Ovary (tissue), 9 donors: Measurements from ENCODE around the gene ADGRG2. TPM values are rescaled to one million over a fixed set of nuclear protein-coding genes. Genes with fewer than 3 reads are reported as not detected.

Source experiments
- DNase-seq, 5 donors: peaks; one replicate each; pipeline ENCODE4 v3.0.0-alpha.2; 2019 to 2020
- H3K27ac ChIP-seq, 2 donors: fragments of 200-600 bp; one replicate each; pipeline versions ENCODE4 v1.5.1 to v1.8.0; 2019 to 2022
- H3K27me3 ChIP-seq: fragments of 200-600 bp; one replicate; pipeline ENCODE4 v1.8.0; 2022
- H3K36me3 ChIP-seq: fragments of 200-600 bp; sonication (generic); one replicate; pipeline ENCODE4 v1.5.1; 2019
- H3K4me1 ChIP-seq: one replicate; pipeline ENCODE4 v1.8.1; 2013; ENCODE audit warnings: mild to moderate bottlenecking, moderate library complexity; ENCODE audit not compliant: insufficient read depth
- H3K4me3 ChIP-seq: fragments of 200-600 bp; sonication (generic); one replicate; pipeline ENCODE4 v1.5.1; 2017
- H3K9me3 ChIP-seq, 2 donors: fragments of 200-600 bp in 1 of 2; sonication (generic) in 1 of 2; one replicate each; pipeline versions ENCODE4 v1.5.1 to v1.8.1; 2013 to 2019; ENCODE audit warnings: mild to moderate bottlenecking in 1 of 2, moderate library complexity in 1 of 2
- CTCF ChIP-seq, 3 donors: fragments of 450-650 bp in 2 of 3; fragments of 200-600 bp in 1 of 3; IDR thresholded peaks; one replicate each; pipeline versions ENCODE4 v1.5.1 to v1.8.0; 2016 to 2022; ENCODE audit warnings: antibody characterized with exemption in 3 of 3, mild to moderate bottlenecking in 1 of 3
- EP300 ChIP-seq: sonication (generic); formaldehyde crosslinking; IDR thresholded peaks from one replicate; pipeline ENCODE4 v1.6.1; 2017; ENCODE audit warnings: antibody characterized with exemption
- POLR2A ChIP-seq: fragments of 450-650 bp; IDR thresholded peaks from one replicate; pipeline ENCODE4 v1.6.1; 2017; ENCODE audit warnings: antibody characterized with exemption, mild to moderate bottlenecking, moderate library complexity
- WGBS, 3 donors: extraction: QIAGEN DNeasy Blood & Tissue Kit in 1 of 3; methylation state at CpG; one replicate each; pipeline versions ENCODE4 v1.1.5 to v1.1.7; 2013 to 2017; 5-methylcytosine and 5-hydroxymethylcytosine counted together
- intact Hi-C, 4 donors: fragments of 100-400 bp; cut with DNase I; formaldehyde crosslinking; loops; one replicate each; pipeline versions ENCODE4 v1.11.0 to v1.15.1; 2022 to 2023
- polyA plus RNA-seq, 2 donors: library from polyadenylated mRNA; stranded (reverse); fragments of 200-250 nt in 1 of 2; fragments of 350-450 nt in 1 of 2; fragmentation: Illumina TruSeq in 1 of 2; extraction: RNeasy Lipid Tissue Mini Kit (QIAGEN cat#74804) in 1 of 2; gene quantifications; one replicate each; pipeline ENCODE4 v1.2.3, GENCODE V29; 2013 to 2014
- total RNA-seq, 7 donors: library from RNA; depleted of rRNA in 2 of 7; stranded (reverse); fragments of >200 nt in 2 of 7; fragmentation: NEBNext Ultra II Directional in 3 of 7; extraction: Animal tissue kit (Norgen Biotek cat#: 25700) in 3 of 7; gene quantifications; one replicate each; pipeline versions ENCODE4 v1.1.0 to v1.2.4, GENCODE V29; 2016 to 2023
- donor health status: DM: no; HTN: no; CAD: no; lungs with moderate emphysema.
- donor health status: DM: no; HTN: no; CAD: no.
- donor health status: Bipolar disorder and iron deficiency.
- donor health status: DM: yes; HTN: yes; CAD: no.
- donor health status: DM: no; HTN: no; CAD: no.
- donor health status: DM: yes; HTN: yes; CAD: no.

ADGRG2 gene
- total and polyA plus RNA-seq, 9 donors, result 0.08 to 16.2 (median 1.3) TPM

GRCh38 chrX:18949291-18949943 lies 172.9 kb downstream of the ADGRG2 start:
- no peaks in the 10 kb centered on the region for H3K36me3 ChIP-seq
- H3K4me3 ChIP-seq, result no peak overlapping the region
- intact Hi-C loops, result no loop called here
- H3K4me1 ChIP-seq, result no peaks in the 10 kb centered on the region
- DNase-seq, result no peak
- TF ChIP-seq EP300, result no peak
- TF ChIP-seq POLR2A, result no peak
- TF ChIP-seq CTCF (IDR thresholded peaks at IDR 0.05), result no peak
- 36 to 46% (median 41%) methylated on average over 4 of the region's 4 CpGs for WGBS, 3 donors
- H3K27ac ChIP-seq, result no peak overlapping the region
- no peaks in the 10 kb centered on the region for H3K9me3 ChIP-seq
- no peaks in the 10 kb centered on the region for H3K27me3 ChIP-seq

- H3K4me3 ChIP-seq, result no peak overlapping the region
- no peaks in the 10 kb centered on the region for H3K36me3 ChIP-seq
- no peak overlapping the region for H3K27ac ChIP-seq
Measured at GRCh38 chrX:18946611-18947010, 175.7 kb downstream of the ADGRG2 start.

GRCh38 chrX:18946157-18946556 lies 176.1 kb downstream of the ADGRG2 start:
- no peak for DNase-seq
- Histone ChIP-seq H3K36me3 (no peaks in the 10 kb centered on the region), H3K27me3 (no peaks in the 10 kb centered on the region), H3K4me1 (no peaks in the 10 kb centered on the region), H3K9me3 (no peaks in the 10 kb centered on the region), H3K4me3 (no peak overlapping the region), H3K27ac (no peak overlapping the region)
- WGBS, 3 donors, result 89 to 95% (median 89%) methylated on average over 6 of the region's 6 CpGs
- TF ChIP-seq POLR2A, result no peak
- no peak for TF ChIP-seq EP300
- intact Hi-C loops, result no loop called here

More at GRCh38 chrX:18946611-18947010, 175.7 kb downstream of the ADGRG2 start:
- Histone ChIP-seq H3K9me3 (no peaks in the 10 kb centered on the region), H3K4me1 (no peaks in the 10 kb centered on the region), H3K27me3 (no peaks in the 10 kb centered on the region)
- DNase-seq, result no peak
- TF ChIP-seq CTCF (IDR thresholded peaks at IDR 0.05) (no peak), POLR2A (no peak), EP300 (no peak)
- intact Hi-C loops, result no loop called here
- WGBS, 3 donors, result 82 to 88% (median 82%) methylated on average over 4 of the region's 4 CpGs

- Histone ChIP-seq H3K27ac (no peak overlapping the region), H3K27me3 (no peaks in the 10 kb centered on the region), H3K4me3 (no peak overlapping the region), H3K36me3 (no peaks in the 10 kb centered on the region), H3K9me3 (no peaks in the 10 kb centered on the region), H3K4me1 (no peaks in the 10 kb centered on the region)
- WGBS, 3 donors, result 63 to 83% (median 82%) methylated on average over 2 of the region's 2 CpGs
- intact Hi-C loops, result no loop called here
- DNase-seq, result no peak
- no peak for TF ChIP-seq POLR2A
- TF ChIP-seq EP300, result no peak
- no peak for TF ChIP-seq CTCF (IDR thresholded peaks at IDR 0.05)
Measured at GRCh38 chrX:18945483-18945882, 176.8 kb downstream of the ADGRG2 start.

- intact Hi-C loops, result no loop called here
- Histone ChIP-seq H3K36me3 (no peaks in the 10 kb centered on the region), H3K4me3 (no peak overlapping the region), H3K4me1 (no peaks in the 10 kb centered on the region), H3K27ac (no peak overlapping the region), H3K9me3 (no peaks in the 10 kb centered on the region), H3K27me3 (no peaks in the 10 kb centered on the region)
- WGBS, 3 donors, result 44 to 59% (median 58%) methylated on average over 4 of the region's 4 CpGs
- no peak for DNase-seq
- no peak for TF ChIP-seq CTCF (IDR thresholded peaks at IDR 0.05)
- no peak for TF ChIP-seq POLR2A
- TF ChIP-seq EP300, result no peak
Measured at GRCh38 chrX:18944482-18944881, 177.8 kb downstream of the ADGRG2 start.
